ENCODE measurements around the gene ROBO4. TPM values are rescaled to one million over a fixed set of nuclear protein-coding genes. Genes with fewer than 3 reads are reported as not detected.

Gene ROBO4
- not detected in 2 replicates for total RNA-seq (2014; rRNA removed; shearing (Covaris generic))

DNA sequence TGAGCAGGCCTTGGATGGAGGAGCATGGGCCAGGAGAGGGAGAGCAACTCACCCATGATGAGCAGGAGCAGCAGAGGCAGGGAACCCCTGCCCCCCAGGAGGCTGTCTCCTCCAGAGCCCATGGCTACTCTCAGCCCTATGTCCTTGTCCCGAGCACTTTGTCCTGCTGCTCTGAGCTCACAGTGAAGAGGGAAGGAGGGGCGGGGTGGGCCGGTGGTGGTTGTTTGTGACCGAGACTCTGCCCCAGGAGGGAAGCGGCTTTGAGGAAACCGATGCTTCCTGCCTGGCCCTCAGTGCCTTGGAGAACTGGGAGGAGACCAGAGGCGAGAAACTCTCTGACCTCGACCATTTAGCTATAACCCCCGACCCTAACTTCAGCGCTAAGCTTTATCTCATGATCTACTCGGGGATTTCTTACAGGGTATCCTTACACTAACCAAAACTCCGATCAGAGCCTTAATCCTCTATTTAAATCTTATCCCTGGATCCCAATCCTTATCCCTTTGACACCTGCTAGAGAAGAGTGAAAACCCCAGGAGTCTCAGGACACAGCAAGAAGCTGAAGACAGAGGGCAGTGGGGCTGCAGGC lies at the start of gene ROBO4:
TSS of gene ROBO4 (minus strand) at position 192 of the 589 bp plus-strand sequence. CDS start at position 122, 70 bp downstream.
- DNase-seq (ENCODE audit: low spot score) = no peak
- in situ Hi-C loops (cut with HindIII; ENCODE audit: low sequenced_read_pairs) = no loop called here

DNA sequence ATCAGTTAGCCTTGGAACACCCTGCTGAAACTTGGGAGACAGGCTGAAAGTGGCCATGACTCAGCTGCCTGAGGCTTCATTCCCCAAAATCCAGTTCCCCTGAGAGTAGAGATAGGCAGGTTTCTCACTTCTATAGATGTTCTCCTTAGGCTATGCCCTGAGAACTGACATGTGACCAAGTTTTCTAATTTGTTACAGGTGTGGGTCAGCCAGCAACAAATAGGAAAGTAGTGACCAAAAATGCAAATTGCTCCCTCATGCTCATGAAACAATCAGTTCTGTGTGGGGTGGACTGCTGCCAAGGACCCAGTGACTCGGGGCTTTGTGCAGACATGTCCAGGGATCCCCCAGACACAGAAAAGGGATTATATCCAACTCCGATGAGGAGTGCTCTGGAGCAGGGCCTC lies 49.1 kb upstream of the ROBO4 start:
- in situ Hi-C loops (cut with HindIII; ENCODE audit: low sequenced_read_pairs) = no loop called here
- no peak for DNase-seq (ENCODE audit: low spot score)

DNA sequence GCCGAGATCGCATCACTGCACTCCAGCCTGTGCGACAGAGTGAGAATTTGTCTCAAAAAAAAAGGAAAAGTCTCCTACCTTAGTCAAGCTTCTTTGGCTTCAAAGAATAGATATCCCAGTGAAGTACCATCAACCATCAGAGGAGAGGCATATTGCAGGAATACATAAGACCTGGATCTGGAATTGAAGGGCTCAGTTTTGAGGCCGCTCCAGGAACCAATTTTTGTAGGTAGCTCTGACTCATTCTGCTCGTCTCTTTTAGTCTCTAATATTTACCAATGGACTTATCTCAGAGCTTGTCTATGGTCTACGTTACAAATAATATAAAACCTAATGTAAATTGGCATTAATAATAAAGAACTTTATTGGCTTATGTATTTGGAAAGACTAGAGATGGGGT lies 48.2 kb upstream of the ROBO4 start:
- no peak for DNase-seq (ENCODE audit: low spot score)
- in situ Hi-C loops (cut with HindIII; ENCODE audit: low sequenced_read_pairs) = no loop called here

DNA sequence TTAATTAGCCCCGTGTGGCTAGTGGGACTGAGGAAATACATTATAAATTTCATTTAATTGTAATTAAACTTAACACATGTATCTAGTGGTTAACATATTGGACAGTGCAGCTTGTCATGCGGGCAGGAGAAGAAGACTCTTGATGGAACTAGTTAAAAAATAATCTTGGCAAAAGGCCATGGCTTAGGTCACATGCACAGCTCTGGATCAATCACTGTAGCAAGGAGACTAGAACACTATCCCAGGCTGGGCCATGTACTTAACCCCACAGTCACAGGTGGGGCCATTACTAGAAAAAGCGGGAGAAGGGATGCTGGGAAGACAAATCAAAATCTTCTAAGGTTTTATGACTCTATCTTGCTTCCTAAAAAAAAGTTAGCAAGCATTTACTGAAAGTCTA lies 46.9 kb upstream of the ROBO4 start:
- in situ Hi-C loops (cut with HindIII; ENCODE audit: low sequenced_read_pairs) = no loop called here
- no peak for DNase-seq (ENCODE audit: low spot score)

DNA sequence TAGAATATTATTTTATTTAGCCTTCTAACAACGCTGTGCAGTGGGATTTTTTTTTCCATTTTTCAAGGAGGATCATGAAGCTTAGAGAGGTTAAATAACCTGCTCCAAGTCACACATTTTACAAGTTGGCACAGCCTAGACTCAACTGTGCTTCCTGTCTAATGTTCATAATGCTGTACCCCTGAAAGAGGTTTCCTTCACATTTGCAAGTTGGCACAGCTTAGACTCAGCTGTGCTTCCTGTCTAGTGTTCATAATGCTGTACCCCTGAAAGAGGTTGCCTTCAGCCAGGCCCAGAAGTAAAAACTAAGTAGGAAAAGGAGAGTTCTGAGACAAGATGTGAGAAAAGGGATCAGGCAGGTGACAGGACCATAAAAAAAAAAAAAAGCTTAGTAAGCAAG lies 46.1 kb upstream of the ROBO4 start:
- in situ Hi-C loops (cut with HindIII; ENCODE audit: low sequenced_read_pairs) = no loop called here
- no peak for DNase-seq (ENCODE audit: low spot score)

DNA sequence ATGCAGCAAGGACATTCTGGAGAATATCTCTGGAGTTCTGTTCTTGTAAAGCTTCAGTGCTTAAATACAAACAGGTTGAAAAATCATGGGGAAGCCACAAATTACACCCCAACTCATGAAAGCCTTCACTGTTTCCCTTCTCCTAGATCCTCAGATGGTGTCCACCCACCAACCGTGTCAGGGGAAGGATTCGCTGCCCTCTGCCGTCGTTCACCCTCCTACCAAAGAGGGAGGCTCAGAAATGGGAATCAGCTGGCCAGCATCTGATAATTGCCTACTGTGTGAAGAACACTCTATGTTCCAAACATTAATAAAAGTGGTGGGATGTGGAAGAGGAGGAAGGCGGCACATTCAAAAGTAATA lies 45.6 kb upstream of the ROBO4 start:
- peak; percentile 31 for DNase-seq (ENCODE audit: low spot score)
- in situ Hi-C loops (cut with HindIII; ENCODE audit: low sequenced_read_pairs) = no loop called here

- in situ Hi-C loops (cut with HindIII; ENCODE audit: low sequenced_read_pairs) = no loop called here
- DNase-seq (ENCODE audit: low spot score) = peak; percentile 26
Observed at GRCh38 chr11:124942466-124943253, 45.0 kb upstream of the ROBO4 start.

GRCh38 chr11:124941703-124942102 lies 44.0 kb upstream of the ROBO4 start:
- DNase-seq (ENCODE audit: low spot score) = no peak
- in situ Hi-C loops (cut with HindIII; ENCODE audit: low sequenced_read_pairs) = no loop called here

DNA sequence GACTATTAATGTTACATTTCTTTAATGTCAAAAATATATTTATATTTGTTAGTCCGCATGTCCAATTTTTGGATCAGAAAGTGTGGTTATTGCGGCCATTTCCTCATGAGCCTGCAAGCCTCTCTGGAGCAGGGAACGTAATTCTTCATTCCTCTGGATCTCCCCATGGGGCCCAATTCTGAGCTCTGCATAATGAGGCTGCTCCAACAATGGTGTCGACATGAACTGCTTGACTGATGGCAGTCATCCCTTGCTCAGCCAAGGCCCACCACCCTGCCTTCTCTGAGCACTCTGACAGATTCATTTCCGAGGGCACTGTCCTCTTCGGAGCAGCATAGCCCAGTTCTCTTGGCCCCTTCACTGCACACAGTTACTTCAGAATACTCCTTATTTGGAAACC lies 41.3 kb upstream of the ROBO4 start:
- in situ Hi-C loops (cut with HindIII; ENCODE audit: low sequenced_read_pairs) = no loop called here
- DNase-seq (ENCODE audit: low spot score) = no peak

DNA sequence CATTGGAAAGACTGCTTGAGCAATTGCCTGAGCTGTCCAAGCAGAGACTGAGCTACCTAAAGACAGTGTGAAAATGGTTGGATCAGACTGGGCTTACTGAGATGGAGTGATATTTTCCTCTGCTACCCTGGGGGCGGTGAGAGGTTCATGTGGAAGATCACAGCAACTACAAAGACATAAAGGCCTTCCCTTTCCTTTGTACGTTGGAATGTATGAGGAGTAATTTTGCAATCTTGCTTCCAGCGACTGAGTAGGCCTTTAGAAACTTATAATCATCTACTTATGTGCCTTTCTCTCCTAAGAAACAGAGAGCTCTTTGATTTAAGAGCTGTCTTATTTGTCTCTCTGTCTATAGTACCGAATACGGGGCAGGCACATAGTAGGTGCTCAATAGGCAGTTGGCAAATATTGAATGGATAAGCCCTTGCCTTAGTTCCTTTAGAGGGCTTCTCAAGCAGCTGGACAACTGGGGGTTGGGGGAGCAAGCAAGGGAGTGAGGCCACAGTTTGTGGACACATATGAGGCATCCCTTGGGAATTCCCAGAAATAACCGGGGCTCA lies 40.6 kb upstream of the ROBO4 start:
- in situ Hi-C loops (cut with HindIII; ENCODE audit: low sequenced_read_pairs) = no loop called here
- DNase-seq (ENCODE audit: low spot score) = no peak

- in situ Hi-C loops (cut with HindIII; ENCODE audit: low sequenced_read_pairs) = no loop called here
Observed at GRCh38 chr11:124937336-124937935, 39.8 kb upstream of the ROBO4 start.

DNA sequence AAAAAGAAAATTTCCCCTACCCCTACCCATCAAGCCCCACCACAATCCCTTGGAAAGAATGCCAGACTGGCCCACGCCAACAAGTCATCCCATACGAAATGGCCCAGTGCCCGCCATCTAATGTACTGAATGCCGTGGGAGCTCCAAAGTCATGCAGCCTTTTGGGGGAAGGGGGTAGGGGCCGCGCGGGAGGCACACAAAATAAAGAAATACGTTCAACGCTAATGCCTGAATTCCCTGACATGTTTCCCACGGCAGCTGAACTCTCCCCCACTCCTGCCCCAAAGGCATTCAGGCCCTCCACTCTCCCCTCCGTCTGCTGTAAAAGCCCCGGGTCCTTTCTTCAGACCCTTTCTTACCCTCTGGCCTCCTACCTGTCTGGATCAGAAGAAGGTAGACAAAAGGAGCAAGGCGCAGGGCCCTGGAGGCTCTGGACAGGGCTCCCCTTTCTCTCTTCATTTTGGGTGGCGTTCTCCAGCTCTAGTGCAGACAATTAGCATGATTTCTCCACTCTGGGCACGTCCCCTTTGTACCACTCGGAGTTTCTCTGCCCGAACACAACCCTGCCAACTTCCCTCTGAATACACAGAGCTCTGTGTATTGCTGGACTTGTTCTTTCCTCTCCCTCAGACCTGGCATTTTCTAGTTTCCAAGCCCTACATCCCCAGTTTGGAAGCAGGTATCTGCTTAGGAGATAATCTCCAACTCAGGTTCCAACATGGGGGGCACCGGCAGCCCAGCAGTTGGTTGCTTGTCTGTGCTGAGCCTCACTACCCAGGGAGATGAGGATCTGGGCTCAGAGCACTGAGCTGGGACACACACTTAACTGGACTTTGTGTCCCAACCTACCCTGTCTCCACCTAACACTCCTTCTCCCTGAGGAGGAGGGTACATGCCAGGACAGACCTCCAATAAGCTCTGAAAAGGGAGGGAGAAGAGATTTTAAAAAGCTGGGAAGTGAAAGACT lies 38.2 kb upstream of the ROBO4 start, which contains the start of gene HEPACAM:
TSS of gene HEPACAM (minus strand) at position 500 of the 967 bp plus-strand sequence. CDS start at position 459, 41 bp downstream.
- peak; percentile 28 for DNase-seq (ENCODE audit: low spot score)
- in situ Hi-C loops (cut with HindIII; ENCODE audit: low sequenced_read_pairs) = no loop called here

More at GRCh38 chr11:124937336-124937935, 39.8 kb upstream of the ROBO4 start:
- DNase-seq (ENCODE audit: low spot score) = no peak

DNA sequence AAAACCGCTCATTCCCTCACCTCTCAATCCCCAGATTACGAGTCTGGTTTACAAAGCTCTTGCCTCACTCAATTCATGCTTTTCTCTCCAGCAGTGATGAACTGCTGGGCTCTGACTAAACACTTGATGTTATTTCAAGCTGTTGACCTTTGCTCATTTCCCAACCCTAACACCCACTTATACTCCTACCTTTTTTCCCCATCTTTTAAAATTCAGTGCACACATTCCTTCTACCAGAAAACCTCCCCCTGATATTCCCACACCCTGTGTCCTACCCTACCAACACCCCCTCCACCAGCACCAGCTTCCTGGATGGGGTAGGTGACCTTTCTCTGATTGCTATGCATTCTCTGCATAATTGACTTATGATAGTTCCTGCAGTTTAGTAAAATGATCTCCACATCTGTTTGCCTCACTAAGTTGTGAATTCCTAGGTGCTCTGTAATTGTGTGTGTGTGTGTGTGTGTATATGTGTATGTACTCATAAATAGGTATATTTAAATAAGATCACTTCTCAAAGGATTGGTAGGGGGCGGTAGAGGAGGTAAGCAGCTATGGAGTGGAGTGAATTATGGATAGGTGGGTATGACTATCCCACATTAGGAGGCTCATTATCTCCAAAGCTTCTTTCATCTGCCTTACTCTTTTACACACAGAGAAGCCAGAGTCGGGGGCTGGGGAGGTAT lies 37.3 kb upstream of the ROBO4 start:
- in situ Hi-C loops (cut with HindIII; ENCODE audit: low sequenced_read_pairs) = no loop called here

DNA sequence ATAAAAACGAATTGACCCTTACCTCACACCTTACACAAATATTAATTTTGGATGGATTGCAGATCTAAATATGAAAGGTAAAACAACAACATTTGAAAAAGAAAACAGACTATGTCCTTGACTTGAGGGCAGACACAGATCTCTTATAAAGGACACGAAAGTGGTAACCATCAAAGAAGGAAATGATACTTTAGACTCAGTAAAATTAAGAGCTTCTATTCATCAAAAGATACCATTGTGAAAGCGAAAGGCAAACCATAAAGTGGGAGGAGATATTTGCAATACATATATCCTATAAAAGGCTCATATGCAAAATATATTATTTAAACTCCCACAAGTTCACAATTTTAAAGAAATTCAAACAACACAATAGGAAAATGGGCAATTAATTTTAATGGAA lies 33.1 kb upstream of the ROBO4 start:
- DNase-seq (ENCODE audit: low spot score) = no peak
- in situ Hi-C loops (cut with HindIII; ENCODE audit: low sequenced_read_pairs) = no loop called here

More for the DNA sequence above, 37.3 kb upstream of the ROBO4 start:
- DNase-seq (ENCODE audit: low spot score) = no peak

- no peak for DNase-seq (ENCODE audit: low spot score)
- in situ Hi-C loops (cut with HindIII; ENCODE audit: low sequenced_read_pairs) = no loop called here
Observed at GRCh38 chr11:124928942-124929665, 31.4 kb upstream of the ROBO4 start.

GRCh38 chr11:124923296-124923695 lies 25.6 kb upstream of the ROBO4 start:
- no peak for DNase-seq (ENCODE audit: low spot score)
- in situ Hi-C loops (cut with HindIII; ENCODE audit: low sequenced_read_pairs) = no loop called here

DNA sequence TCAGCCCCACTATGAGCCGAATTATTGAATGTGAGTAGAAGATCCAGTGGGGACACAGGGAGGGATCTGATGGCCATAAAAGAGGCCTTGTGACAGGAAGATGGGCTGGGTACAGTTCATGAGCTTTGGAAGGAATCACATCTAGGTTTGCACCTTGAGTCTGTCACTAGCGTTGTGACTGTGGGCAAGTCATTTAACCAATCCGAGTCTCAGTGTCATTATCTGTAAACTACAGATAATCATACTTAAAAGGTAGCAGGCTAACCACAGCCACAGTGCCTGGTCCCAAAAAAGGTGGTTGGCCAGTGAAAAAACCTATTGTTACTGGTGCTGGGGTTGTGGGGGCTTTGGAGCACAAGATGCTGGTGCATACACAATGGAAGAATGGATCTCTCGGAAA lies 25.2 kb upstream of the ROBO4 start:
- DNase-seq (ENCODE audit: low spot score) = no peak
- in situ Hi-C loops (cut with HindIII; ENCODE audit: low sequenced_read_pairs) = no loop called here

Data from G401 (cell line).